Measurements from ENCODE around the gene C1orf174. TPM values are rescaled to one million over a fixed set of nuclear protein-coding genes. Genes with fewer than 3 reads are reported as not detected.

C1orf174 gene
- total and polyA plus RNA-seq, 2 of the 13 experiments (the other 11 are each of a cell fraction or from before 2014, with no cell fraction given) = 21.6 to 31.4 TPM

GRCh38 chr1:3900150-3900968 is at the start of gene C1orf174 (continued):
- peak; percentile 68 for TF ChIP-seq ZBTB10 (CRISPR knock-in tag; IDR thresholded peaks at IDR 0.05; ENCODE audit: borderline replicate concordance)
- TF ChIP-seq, protein P1, sequence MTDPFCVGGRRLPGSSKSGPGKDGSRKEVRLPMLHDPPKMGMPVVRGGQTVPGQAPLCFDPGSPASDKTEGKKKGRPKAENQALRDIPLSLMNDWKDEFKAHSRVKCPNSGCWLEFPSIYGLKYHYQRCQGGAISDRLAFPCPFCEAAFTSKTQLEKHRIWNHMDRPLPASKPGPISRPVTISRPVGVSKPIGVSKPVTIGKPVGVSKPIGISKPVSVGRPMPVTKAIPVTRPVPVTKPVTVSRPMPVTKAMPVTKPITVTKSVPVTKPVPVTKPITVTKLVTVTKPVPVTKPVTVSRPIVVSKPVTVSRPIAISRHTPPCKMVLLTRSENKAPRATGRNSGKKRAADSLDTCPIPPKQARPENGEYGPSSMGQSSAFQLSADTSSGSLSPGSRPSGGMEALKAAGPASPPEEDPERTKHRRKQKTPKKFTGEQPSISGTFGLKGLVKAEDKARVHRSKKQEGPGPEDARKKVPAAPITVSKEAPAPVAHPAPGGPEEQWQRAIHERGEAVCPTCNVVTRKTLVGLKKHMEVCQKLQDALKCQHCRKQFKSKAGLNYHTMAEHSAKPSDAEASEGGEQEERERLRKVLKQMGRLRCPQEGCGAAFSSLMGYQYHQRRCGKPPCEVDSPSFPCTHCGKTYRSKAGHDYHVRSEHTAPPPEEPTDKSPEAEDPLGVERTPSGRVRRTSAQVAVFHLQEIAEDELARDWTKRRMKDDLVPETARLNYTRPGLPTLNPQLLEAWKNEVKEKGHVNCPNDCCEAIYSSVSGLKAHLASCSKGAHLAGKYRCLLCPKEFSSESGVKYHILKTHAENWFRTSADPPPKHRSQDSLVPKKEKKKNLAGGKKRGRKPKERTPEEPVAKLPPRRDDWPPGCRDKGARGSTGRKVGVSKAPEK (CRISPR knock-in tag; IDR thresholded peaks at IDR 0.05; ENCODE audit: borderline replicate concordance) = no peak
- peak; percentile 73 for TF ChIP-seq NR2F6 (IDR thresholded peaks at IDR 0.05)
- TF ChIP-seq NR2F6 (CRISPR knock-in tag; IDR thresholded peaks at IDR 0.05) = peak; percentile 67; the same call in 1 of the 2 replicates
- TF ChIP-seq ZBTB26 (CRISPR knock-in tag; IDR thresholded peaks at IDR 0.05; ENCODE audit: borderline replicate concordance) = 0 out of 2 replicates have a peak, but pooled peaks have one; percentile 5
- TF ChIP-seq ZNF747 (CRISPR knock-in tag; IDR thresholded peaks at IDR 0.05; ENCODE audit: borderline replicate concordance) = peak; percentile 59; the same call in 1 of the 2 replicates
- no peak; the same call in 1 of the 2 replicates for TF ChIP-seq AKAP8 (CRISPR knock-in tag; IDR thresholded peaks at IDR 0.05)
- no peak for TF ChIP-seq TBX3 (IDR thresholded peaks at IDR 0.05; ENCODE audit: borderline replicate concordance)
- TF ChIP-seq ZNF574 (CRISPR knock-in tag; IDR thresholded peaks at IDR 0.05) = peak; percentile 82
- TF ChIP-seq SRSF4 (IDR thresholded peaks at IDR 0.05; ENCODE audit: low read depth, low read length, poor library complexity, severe bottlenecking) = no peak
- TF ChIP-seq STAG1 (CRISPR knock-in tag; IDR thresholded peaks at IDR 0.05) = no peak
- no peak for TF ChIP-seq NFIC (IDR thresholded peaks at IDR 0.05; ENCODE audit: low read length)
- no peak for TF ChIP-seq NRL (CRISPR knock-in tag; IDR thresholded peaks at IDR 0.05; ENCODE audit: borderline replicate concordance)
- TF ChIP-seq ZNF33A (CRISPR knock-in tag; IDR thresholded peaks at IDR 0.05; ENCODE audit: borderline replicate concordance) = no peak
- TF ChIP-seq MZF1 (CRISPR knock-in tag; IDR thresholded peaks at IDR 0.05; ENCODE audit: borderline replicate concordance) = no peak
- no peak for TF ChIP-seq XBP1 (CRISPR knock-in tag; IDR thresholded peaks at IDR 0.05)
- no peak; the same call in 1 of the 2 replicates for TF ChIP-seq ZSCAN20 (CRISPR knock-in tag; IDR thresholded peaks at IDR 0.05; ENCODE audit: borderline replicate concordance)
- TF ChIP-seq HMGA1 (CRISPR knock-in tag; conservative IDR thresholded peaks at IDR 0.05) = no peak
- no peak for TF ChIP-seq ATF7 (IDR thresholded peaks at IDR 0.05)
- TF ChIP-seq ATF7 (CRISPR knock-in tag; IDR thresholded peaks at IDR 0.05) = 0 out of 2 replicates have a peak, but pooled peaks have one; percentile 23
